ENCODE data around the gene CD200. TPM values are rescaled to one million over a fixed set of nuclear protein-coding genes. Genes with fewer than 3 reads are reported as not detected.

CD200 gene
- polyA plus RNA-seq, 2 of the 4 experiments (the other 2 are of a cell fraction), result not detected

- FAIRE-seq (no peak), DNase-seq (ENCODE audit: low read depth in 1 of 2, low spot score in 1 of 2) (no peak), ATAC-seq (no peak)
- CTCF ChIA-PET, result no interaction called here
- Histone ChIP-seq H3K4me2 (no peak overlapping the region), H3K27ac (no peak overlapping the region), H3K4me3 (no peak overlapping the region), H3K4me1 (no peaks in the 10 kb centered on the region), H3K9me3 (no peaks in the 10 kb centered on the region)
- TF ChIP-seq HEYL (CRISPR knock-in tag; IDR thresholded peaks at IDR 0.05) (no peak), HOXB13 (CRISPR knock-in tag; IDR thresholded peaks at IDR 0.05; ENCODE audit: low read depth) (no peak), KDM5A (IDR thresholded peaks at IDR 0.05) (no peak), EHF (CRISPR knock-in tag; IDR thresholded peaks at IDR 0.05) (no peak), HOXA7 (CRISPR knock-in tag; IDR thresholded peaks at IDR 0.05) (no peak), MYC (IDR thresholded peaks at IDR 0.05; ENCODE audit: borderline replicate concordance, low read length) (no peak), HOXB5 (CRISPR knock-in tag; IDR thresholded peaks at IDR 0.05) (no peak)
- POLR2A ChIA-PET, result no interaction called here
- 36% methylated on average over 6 of the region's 6 CpGs for WGBS (ENCODE audit: missing lambda C conversion rate)
These were observed 16.6 kb downstream of the CD200 start for GRCh38 chr3:112349557-112349956.

GRCh38 chr3:112350018-112350810 is 17.3 kb downstream of the CD200 start:
- ChIA-PET CTCF (no interaction called here), POLR2A (no interaction called here)
- ATAC-seq (no peak), FAIRE-seq (no peak), DNase-seq (ENCODE audit: low read depth in 1 of 2, low spot score in 1 of 2) (no peak)
- H3K4me3 ChIP-seq, result no peak overlapping the region
- H3K27ac ChIP-seq, result no peak overlapping the region
- TF ChIP-seq JUNB (IDR thresholded peaks at IDR 0.05) (no peak), TP53 (CRISPR knock-in tag; IDR thresholded peaks at IDR 0.05) (no peak), BHLHE40 (IDR thresholded peaks at IDR 0.05; ENCODE audit: low read depth, low read length) (no peak)
- H3K9me3 ChIP-seq, result no peaks in the 10 kb centered on the region
- WGBS (ENCODE audit: missing lambda C conversion rate), result 5% methylated on average over 2 of the region's 2 CpGs
- H3K4me1 ChIP-seq, result no peaks in the 10 kb centered on the region
- H3K4me2 ChIP-seq, result no peak overlapping the region

- Histone ChIP-seq H3K4me2 (no peak overlapping the region), H3K4me1 (no peaks in the 10 kb centered on the region), H3K4me3 (no peak overlapping the region), H3K9me3 (no peaks in the 10 kb centered on the region), H3K27ac (no peak overlapping the region)
- whole genome bisulfite sequencing (ENCODE audit: missing lambda C conversion rate), result 0% methylated on average over 1 of the region's 1 CpG
- DNase-seq (ENCODE audit: low read depth in 1 of 2, low spot score in 1 of 2), result no peak
- no peak for ATAC-seq
- CTCF ChIA-PET, result no interaction called here
- TF ChIP-seq PHF8 (IDR thresholded peaks at IDR 0.05; ENCODE audit: borderline replicate concordance, low read depth), result no peak
- no peak for TF ChIP-seq HOXA7 (CRISPR knock-in tag; IDR thresholded peaks at IDR 0.05)
- no peak for TF ChIP-seq ESRRA (IDR thresholded peaks at IDR 0.05; ENCODE audit: borderline replicate concordance, low read length)
- no peak for TF ChIP-seq SMC3 (IDR thresholded peaks at IDR 0.05)
- TF ChIP-seq EHMT2 (IDR thresholded peaks at IDR 0.05; ENCODE audit: low read depth), result no peak
- no peak for TF ChIP-seq POLR2A (IDR thresholded peaks at IDR 0.05; ENCODE audit: low read length)
- no peak for TF ChIP-seq CHD4 (IDR thresholded peaks at IDR 0.05; ENCODE audit: borderline replicate concordance)
- no peak for TF ChIP-seq RAD21 (conservative IDR thresholded peaks at IDR 0.05 in 1 of 2, IDR thresholded peaks at IDR 0.05 in 1 of 2)
- no peak for TF ChIP-seq BHLHE40 (IDR thresholded peaks at IDR 0.05; ENCODE audit: low read depth, low read length)
- no peak for TF ChIP-seq KDM5A (IDR thresholded peaks at IDR 0.05)
- TF ChIP-seq RCOR1 (IDR thresholded peaks at IDR 0.05; ENCODE audit: low read depth, low read length), result no peak
- no peak for TF ChIP-seq POLR2AphosphoS2 (conservative IDR thresholded peaks at IDR 0.05; ENCODE audit: low read length)
- no peak for TF ChIP-seq RFX5 (IDR thresholded peaks at IDR 0.05)
- no peak for TF ChIP-seq CTCF (IDR thresholded peaks at IDR 0.05)
- no peak for TF ChIP-seq RARB (CRISPR knock-in tag; IDR thresholded peaks at IDR 0.05)
- TF ChIP-seq FOXS1 (CRISPR knock-in tag; IDR thresholded peaks at IDR 0.05), result no peak
- no peak for TF ChIP-seq GATA3 (IDR thresholded peaks at IDR 0.05; ENCODE audit: borderline replicate concordance)
- no peak for TF ChIP-seq SREBF2 (IDR thresholded peaks at IDR 0.05)
- no peak for TF ChIP-seq NFE2L2 (conservative IDR thresholded peaks at IDR 0.05; ENCODE audit: low read length)
- TF ChIP-seq MAZ (IDR thresholded peaks at IDR 0.05; ENCODE audit: borderline replicate concordance, low read depth, low read length), result no peak
- FAIRE-seq, result no peak
- POLR2A ChIA-PET, result no interaction called here
These were observed 18.1 kb downstream of the CD200 start for GRCh38 chr3:112351036-112351435.

Data from A549 (cell line).